NCI-H2196 treated with DMSO at 0.1 percent for 48 hours (cell line): ENCODE results near the gene FBXL2.

Experiments
- DNase-seq: peaks from one replicate; lab custom pipeline; 2025; ENCODE audit not compliant: unreplicated experiment; lab: John Stamatoyannopoulos, UW

Gene FBXL2, protein sequence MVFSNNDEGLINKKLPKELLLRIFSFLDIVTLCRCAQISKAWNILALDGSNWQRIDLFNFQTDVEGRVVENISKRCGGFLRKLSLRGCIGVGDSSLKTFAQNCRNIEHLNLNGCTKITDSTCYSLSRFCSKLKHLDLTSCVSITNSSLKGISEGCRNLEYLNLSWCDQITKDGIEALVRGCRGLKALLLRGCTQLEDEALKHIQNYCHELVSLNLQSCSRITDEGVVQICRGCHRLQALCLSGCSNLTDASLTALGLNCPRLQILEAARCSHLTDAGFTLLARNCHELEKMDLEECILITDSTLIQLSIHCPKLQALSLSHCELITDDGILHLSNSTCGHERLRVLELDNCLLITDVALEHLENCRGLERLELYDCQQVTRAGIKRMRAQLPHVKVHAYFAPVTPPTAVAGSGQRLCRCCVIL

DNA sequence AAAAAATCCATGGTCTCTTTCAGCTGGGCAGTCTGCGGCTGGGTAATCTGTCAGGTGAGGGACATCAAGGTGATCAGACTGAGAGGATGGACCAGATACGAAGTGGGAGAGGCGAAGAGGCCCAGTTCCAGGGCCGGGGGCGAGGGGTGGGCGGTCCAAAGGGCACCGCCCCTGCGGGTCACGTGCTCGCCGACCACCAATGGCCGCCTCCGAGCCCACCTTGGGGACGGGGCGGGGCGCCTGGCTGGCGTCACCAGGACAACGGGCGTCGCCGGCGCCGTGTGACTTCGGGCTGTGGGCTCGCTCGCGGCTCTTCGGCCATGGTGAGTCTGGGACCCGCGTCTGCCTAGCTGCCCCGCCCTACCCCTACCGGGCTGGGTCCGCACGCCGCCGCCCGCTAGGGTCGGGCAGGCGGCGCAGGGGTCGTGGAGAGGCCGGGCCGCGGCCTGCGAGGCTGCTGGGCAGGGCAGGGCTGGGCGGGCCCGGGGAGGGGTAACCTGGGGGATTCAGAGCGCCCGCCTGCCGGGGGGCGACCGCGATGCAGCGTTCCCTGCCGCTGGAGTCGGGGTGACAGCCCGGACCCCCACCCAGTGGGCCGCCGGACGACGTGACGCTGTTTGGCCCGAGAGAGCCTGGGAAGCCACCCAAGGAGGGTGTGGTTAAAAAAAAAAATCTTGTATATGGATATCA lies at the start of gene FBXL2:
FBXL2 (plus strand) TSS at position 250 of the 690 bp plus-strand sequence; CDS start at position 321, 71 bp downstream.
- peak; percentile 40 for DNase-seq

DNA sequence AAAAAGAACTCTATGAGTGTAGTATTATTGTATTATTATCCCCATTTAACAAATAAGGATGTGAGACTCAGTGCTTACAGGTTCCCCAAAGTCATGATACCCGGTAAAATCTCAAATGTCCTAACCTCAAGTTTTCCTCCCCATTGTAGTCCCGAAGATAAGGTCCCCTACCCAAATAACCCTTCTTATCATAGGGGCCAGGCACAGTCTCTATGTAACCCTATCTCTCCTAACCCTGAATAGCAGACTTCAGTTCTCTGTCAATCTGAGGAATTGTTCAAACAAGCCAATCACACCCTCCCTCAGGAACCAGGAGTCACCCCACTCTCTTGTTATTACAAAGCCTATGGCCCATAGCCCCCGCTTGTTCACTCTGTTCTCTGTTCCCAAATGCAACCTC lies 48.2 kb upstream of the FBXL2 start:
- no peak for DNase-seq

DNA sequence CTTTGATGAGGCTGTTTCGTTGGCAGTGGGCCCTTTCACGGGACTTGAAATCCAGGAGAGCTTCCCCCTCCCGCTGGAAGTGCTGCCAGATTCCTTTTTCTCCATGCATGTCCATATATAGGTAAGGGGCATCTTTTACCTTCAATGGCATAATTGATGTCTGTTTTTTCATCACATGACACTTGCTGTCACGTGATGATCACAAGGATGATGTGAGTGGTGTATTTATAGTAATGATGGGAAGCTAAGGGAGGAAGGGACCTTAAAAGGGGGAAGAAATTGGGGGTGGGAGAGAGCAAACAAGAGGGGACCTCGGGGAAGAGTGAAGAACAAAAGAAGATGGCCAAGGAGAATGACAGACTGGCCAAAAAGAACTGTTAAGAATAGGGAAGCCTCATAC lies 47.3 kb upstream of the FBXL2 start:
- DNase-seq: no peak

DNA sequence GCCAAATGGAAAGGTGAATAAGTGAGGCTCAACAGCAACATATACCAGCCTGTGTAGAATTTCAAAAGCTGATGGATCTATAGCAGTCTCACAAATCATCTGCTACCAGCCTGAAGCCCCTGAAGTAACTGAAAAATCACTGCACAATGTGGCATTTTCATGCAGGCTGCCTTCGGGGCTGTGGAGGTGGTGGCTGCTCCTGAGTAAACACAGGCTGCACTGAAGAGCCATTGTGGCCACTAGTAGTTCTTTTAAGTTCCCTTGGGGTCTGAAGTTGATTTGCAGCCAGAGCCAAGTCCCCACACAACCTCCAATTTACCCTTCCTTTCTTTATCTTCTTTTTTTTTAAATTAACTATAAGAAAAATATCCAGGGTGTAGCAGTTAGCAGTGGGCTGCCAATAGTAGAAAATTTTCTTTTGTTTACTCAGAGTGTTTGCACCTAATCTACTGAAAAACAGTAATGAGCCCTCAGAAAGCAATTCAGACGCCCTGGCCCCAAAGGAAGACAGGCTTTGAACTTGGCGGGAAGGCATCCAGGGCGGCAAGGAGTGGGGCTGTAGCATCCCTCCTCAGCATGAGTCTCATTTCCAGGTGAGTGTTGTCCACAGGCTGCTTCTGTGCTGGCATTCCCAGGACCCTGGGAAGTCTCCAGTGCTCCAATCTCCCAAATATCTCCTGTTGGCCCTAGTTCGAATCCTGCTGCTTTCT lies 45.3 kb upstream of the FBXL2 start:
- no peak for DNase-seq

DNA sequence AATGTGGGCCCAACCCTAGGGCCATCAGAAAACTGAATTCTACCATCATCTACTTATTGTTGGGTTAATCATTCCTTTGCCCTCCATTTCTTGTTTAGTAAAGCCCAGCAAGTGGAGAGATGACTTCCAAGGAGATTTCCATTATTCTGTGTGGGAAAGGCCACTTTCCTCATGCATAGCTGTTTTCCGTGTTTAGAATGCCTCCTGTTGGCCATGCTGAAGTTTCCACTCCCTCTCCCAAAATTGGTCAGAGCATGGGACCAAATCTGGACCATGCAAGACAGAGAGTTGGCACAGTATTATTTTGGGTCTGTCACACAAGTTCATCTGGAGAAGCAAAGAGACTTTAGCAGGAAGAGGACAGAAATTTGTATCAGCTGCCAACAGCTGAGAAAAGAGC lies 43.4 kb upstream of the FBXL2 start:
- DNase-seq: no peak

DNA sequence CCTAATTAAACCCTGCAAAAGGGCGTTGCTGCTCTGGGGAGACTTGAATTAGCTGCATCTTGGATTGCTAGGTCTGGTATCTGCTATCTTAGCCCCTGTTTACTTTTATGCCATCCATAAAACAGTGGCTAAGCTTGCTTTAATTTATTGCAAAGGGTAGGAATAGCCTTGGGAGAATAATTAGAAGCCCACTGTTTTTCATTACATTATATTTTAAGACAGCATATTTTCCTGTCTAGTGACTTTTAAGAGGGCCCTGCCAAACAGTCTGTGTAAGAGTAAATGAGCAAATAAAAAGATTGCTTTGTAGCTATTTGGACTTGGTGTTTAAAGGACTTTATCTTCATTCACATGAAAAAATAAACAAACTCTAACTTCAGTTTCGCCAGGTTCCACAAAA lies 41.2 kb upstream of the FBXL2 start:
- DNase-seq: no peak

DNA sequence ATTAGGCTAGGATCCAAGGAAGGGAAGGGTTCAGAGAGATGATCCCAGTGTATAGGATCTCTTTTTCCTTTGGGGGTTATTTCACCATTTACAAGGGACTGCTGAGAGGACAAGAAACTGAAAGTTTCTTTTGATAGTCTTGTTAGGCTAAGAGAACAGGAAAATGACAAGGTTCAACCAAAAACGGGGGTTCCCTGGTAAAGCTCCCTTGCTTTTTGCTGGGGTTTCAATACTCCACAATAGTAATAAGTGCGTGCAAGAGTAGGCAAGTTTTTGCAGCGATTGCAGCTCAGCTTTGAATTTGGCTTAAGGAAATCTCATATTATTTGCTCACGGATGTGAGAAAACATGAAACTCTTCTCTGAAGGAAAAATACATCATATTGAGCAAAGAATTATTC lies 39.8 kb upstream of the FBXL2 start:
- DNase-seq: no peak

DNA sequence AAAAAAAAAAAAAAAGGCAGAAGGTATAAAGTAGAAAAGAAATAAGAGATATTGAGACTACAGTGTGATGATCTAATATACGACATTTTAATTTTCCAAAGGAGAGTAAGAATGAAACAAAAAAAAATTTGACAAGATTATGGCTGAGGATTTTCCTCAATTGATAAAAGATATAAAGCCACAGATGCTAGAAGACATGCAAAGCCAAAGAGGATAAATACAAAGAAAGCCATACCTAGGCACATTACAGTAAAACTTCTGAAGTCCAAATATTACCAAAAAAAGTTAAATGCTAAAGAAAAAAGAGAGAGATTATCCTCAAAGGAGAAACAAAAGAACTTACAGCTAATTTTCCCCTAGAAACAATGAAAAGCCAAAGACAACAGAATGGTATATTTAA lies 38.3 kb upstream of the FBXL2 start:
- DNase-seq: no peak

DNA sequence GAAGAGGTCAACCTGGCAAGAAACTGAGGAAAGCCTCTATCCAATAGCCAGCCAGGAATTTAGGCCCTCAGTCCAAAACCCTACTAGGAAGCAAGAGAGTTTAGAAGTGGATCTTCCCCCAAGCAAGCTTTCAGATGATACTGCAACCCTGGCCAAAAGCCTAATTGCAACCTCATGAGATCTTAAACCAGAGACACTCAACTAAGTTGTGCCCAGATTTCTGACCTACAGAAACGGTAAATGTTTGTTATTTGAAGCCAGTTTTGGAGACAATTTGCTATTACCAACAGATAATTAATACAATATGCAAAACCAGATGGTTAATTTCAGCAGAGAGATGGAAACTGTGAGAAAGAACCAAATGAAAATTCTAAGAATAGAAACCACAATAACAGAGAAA lies 37.0 kb upstream of the FBXL2 start:
- no peak for DNase-seq

DNA sequence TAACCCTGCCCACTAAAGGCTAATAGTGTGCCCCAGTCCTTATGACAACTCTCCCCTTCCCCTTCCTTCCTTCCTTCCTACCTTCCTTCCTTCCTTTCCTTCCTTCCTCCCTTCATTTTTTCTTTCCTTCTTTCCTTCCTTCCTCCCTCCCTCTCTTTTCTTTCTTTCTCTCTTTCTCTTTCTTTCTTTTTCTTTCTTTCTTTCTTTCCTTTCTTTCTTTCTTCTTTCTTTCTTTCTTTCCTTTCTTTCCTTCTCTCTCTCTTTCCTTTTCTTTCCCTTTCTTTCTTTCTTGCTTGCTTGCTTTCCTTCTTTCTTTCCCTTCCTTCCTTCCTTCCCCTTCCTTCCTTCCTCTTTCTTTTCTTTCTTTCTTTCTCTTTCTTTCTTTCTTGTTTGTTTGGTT lies 30.5 kb upstream of the FBXL2 start:
- no peak for DNase-seq

DNA sequence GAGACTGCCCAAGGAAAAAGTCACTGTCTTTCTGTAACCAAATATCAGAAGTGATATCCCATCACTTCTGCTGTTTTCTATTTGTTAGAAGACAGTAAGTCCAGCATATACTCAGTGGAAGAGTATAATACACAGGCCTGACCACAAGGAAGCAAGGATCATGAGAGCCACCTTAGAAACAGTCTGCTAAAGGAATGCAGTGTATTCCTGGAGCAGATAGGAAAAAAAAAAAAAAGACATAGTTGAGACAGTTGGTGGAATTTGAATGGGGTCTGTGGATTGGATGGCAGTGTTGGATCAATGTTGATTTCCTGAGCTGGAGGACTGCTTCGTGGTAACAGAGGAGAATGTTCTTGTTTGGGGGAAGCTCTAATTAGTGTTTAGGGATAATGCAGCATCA lies 26.5 kb upstream of the FBXL2 start:
- no peak for DNase-seq

DNA sequence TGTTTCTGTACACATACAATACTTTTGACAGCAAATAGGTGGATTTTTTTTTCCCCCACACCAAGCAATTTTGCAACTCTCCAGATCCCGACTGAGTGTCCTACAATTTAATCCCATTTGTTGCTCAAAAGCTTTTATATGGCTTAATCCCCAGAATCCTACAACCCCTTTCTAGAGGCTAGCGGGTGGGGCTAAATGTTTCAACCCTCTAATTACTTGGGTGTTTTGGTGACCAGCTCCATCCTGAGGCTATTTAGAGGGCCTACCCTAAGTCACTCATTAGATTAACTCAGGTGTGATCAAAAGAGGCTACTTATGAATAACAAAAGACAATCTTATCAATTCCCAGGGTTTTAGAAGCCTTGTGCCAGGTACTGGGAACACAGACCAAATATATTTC lies 21.0 kb upstream of the FBXL2 start:
- DNase-seq: no peak

DNA sequence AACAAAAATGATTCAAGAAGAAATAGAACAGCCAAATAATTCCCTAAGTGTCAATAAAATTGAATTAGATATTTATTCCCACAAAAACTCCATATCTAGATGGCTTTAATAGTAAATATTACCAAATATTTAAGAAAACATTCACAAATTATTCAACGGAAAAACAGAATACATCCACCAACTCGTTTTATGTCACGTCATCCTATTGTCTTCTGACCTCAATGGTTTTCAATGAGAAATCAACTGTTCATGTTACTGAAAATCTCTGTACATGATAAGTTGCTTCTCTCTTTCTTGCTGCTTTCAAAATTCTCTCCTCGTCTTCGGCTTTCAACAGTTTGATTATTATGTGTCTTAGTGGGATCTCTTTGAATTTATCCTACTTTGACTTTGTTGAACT lies 17.1 kb upstream of the FBXL2 start:
- no peak for DNase-seq

DNA sequence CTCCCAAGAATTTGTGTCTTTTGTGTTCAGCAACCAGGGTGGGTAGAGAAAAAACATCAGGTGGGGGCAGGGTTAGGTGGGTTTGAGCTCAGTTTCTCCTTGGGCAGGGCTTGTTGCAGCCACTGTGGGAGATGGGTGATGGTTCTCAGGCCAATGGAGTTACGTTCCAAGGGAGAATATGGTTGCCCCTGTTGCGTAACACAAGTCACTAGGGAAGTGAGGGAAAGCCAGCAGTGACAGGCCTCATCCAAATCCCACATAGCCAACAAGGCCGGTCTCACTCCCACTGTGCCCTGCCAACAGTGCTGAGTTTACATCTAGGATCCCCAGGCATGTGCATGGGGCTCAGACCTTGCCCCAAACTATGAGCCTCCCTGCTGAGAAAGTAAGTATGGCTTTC lies 7.9 kb upstream of the FBXL2 start:
- no peak for DNase-seq

DNA sequence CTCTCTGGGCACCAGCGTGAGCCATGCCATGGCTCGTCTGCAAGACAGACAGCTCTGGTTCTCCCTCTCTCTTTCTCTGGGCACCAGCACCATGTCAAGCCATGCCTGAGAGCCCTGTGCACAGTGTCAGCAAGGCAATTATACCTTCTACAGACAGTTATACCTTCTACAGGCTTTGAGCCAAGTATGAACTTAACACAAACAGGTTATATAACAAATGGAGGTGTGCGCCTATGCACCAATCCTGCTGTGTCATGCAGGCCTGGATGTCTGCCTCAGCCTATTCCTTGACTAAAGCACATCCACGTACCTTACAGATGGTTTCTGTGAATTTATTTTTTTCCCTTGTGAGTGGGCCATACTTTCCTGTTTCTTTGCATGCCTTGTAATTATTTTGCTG lies 5.9 kb upstream of the FBXL2 start:
- DNase-seq: no peak

DNA sequence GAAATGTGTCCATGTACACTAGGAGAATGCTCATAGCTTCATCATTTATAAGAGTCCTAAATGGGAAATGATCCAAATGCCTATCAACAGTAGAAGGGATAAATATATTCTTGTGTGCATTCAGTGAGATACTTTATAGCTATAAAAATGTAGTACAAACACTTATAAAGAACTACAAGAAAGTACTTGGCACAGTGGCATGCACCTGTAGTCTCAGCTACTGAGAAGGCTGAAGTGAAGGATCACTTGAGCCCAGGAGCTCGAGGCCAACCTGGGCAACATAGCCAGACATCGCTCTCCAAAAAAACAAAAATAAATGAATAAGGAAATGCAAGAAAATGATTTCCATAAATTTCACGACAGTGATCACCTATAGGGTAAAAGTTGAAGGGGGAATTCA lies 3.6 kb upstream of the FBXL2 start:
- DNase-seq: no peak

DNA sequence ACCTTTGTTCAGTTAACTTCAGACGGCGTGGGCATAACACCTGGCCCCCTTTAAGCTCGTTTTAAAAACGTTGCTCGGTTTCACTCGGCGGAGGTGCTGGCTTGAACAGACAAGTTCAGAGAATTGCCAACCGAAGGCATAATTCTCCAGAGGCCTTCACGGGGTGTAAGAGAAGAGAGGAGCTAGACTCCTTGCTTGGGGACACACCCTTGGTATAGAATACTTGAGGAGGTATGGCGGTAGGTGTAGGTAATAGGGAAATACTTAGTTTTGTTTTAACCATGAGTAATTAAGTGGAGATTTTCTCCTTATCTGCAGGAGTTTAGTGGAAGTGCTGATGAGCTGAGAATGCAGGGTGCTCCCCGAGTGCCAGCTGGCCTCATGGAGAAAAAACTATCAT lies 921 bp downstream of the FBXL2 start:
- DNase-seq: no peak

DNA sequence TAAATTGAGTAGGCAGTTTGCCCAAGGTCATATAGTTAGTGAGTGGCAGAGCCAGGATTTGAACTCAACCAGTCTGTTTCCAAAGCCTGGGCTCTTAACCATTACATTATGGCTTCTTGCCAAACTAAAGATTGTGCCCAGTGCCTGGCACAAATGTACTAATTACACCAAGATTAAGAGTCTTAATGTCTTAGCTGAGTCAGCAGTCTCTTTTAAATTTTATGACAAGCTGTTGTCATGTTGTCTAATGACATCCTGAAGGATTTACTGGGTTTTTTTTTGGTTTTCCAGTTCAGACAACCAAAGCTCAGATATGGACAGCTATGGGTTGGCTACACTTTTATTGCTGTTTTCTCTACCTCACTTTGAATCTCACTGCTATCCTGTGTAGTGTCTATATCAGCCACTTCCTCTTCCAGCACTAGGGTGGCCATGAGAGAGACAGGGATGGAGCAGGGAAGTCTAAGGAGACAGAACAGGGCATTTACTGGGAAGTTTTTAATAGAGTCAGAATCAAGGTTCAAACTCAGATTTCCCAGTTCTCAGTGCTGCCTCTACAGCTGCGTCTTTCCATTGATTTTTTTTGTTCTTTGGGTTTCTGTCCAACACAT lies 10.5 kb downstream of the FBXL2 start:
- no peak for DNase-seq

DNA sequence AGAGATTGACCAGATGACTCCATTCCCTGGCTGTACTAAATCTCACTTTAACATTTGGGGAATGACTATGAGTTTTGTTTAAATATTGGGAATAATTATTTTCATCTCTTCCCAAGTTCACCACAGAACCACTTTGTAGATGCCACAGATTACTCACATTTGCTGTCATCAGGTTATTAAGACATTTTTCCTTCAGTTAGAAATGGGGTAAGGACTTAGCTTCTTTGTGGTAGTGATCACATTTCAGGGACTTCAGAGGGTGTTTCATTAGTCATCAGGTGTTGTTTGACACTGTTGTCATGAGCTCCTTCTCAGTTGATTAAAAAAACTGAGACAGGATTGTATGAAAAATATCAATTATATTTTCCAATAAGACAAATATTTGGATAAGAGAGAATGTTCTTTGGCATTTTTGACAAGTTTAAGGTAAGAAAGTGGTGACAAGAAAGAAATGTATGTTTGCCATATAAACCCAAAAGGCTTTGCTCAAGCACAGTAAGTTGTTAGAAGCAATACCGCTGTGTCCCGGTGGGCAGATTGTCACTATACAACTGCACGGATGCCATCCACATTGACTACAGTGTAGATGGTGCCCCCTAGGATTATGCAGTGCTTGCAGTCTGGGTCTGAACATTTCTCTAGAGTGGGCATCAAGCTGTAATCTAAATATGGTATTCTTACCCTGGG lies 22.3 kb downstream of the FBXL2 start:
- no peak for DNase-seq

DNA sequence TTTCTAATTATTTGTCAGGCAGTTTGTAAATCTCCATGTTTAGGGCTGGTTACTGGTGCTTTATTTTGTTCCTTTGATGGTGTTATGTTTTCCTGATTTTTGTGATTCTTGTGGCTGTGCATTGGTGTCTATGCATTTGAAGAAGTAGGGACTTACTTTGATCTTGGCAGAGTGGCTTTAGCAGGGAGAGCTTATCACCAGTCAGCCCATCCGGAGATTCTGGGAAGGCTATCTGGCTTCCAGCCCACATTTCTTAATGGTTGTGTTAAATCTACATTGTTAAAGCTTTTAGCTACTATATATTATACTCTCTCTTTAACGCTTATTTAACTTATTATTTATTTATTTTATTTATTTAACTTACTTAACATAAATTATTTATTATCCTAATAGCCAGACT lies 35.1 kb downstream of the FBXL2 start:
- no peak for DNase-seq

DNA sequence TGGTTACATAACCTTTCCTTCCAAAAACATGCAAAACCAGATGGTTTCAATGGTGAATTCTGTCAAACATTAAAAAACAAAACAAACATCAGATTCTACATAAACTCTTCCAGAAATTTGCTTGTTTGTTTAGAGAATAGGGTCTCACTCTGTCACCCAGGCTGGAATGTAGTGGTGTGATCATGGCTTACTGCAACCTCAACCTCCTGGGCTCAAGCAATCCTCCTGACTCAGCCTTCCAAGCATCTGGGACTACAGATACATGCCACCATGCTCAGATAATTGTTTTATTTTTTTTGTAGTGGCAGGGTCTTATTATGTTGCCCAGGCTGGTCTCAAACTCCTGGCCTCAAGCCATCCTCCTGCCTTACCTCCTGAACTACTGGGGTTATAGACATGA lies 36.1 kb downstream of the FBXL2 start:
- no peak for DNase-seq
